Kidney (tissue), 14 donors: ENCODE results near the gene RUVBL1. TPM values are rescaled to one million over a fixed set of nuclear protein-coding genes. Genes with fewer than 3 reads are reported as not detected.

Source experiments
- DNase-seq, 5 donors: peaks; one replicate each; pipeline ENCODE4 v3.0.0-alpha.2; 2013 to 2020
- FAIRE-seq: peaks from 2 replicates; lab custom pipeline; 2012; peaks lifted over from hg19 to GRCh38; lab: Jason Lieb, UNC
- H3K27ac ChIP-seq, 2 donors: one replicate each; pipeline ENCODE4 v1.7.0; 2013; ENCODE audit warnings: low read depth in 2 of 2, low read length in 2 of 2, inconsistent platforms in 1 of 2
- H3K27me3 ChIP-seq: one replicate; pipeline ENCODE4 v1.7.1; 2013; ENCODE audit warnings: low read length, inconsistent platforms; ENCODE audit not compliant: control insufficient read depth, insufficient read depth
- H3K36me3 ChIP-seq, 3 donors: one replicate each; pipeline versions ENCODE4 v1.7.0 to v1.7.1; 2013; ENCODE audit warnings: low read length in 3 of 3, control low read depth in 1 of 3, inconsistent platforms in 1 of 3; ENCODE audit not compliant: insufficient read depth in 3 of 3, control insufficient read depth in 2 of 3
- H3K4me1 ChIP-seq, 3 donors: one replicate each; pipeline versions ENCODE4 v1.7.0 to v1.7.1; 2013; ENCODE audit warnings: low read length in 3 of 3, inconsistent platforms in 1 of 3, low read depth in 1 of 3; ENCODE audit not compliant: control insufficient read depth in 2 of 3, insufficient read depth in 2 of 3
- H3K4me3 ChIP-seq, 3 donors: one replicate each; pipeline versions ENCODE4 v1.7.0 to v1.8.1; 2013; ENCODE audit warnings: low read length in 3 of 3, control low read depth in 1 of 3, inconsistent platforms in 1 of 3
- H3K9ac ChIP-seq, 3 donors: one replicate each; pipeline versions ENCODE4 v1.7.0 to v1.7.1; 2013; ENCODE audit warnings: low read length in 3 of 3, control low read depth in 1 of 3, inconsistent platforms in 1 of 3
- H3K9me3 ChIP-seq, 3 donors: one replicate each; pipeline versions ENCODE4 v1.7.0 to v1.7.1; 2013; ENCODE audit warnings: low read length in 3 of 3, control low read depth in 1 of 3, inconsistent platforms in 1 of 3; ENCODE audit not compliant: control insufficient read depth in 2 of 3, insufficient read depth in 1 of 3
- CTCF ChIP-seq: IDR thresholded peaks from 3 replicates; pipeline ENCODE4 v1.5.1; 2012; ENCODE audit warnings: mild to moderate bottlenecking, moderate library complexity, borderline replicate concordance; ENCODE audit not compliant: insufficient read depth; ENCODE audit errors: extremely low read depth
- intact Hi-C: fragments of 100-400 bp; cut with DNase I; formaldehyde crosslinking; loops from one replicate; pipeline ENCODE4 v1.11.1; 2022
- polyA plus RNA-seq: library from polyadenylated mRNA; stranded (reverse); fragments of 350-450 nt; fragmentation: Illumina TruSeq; extraction: RNeasy Lipid Tissue Mini Kit (QIAGEN cat#74804); gene quantifications from one replicate; pipeline ENCODE4 v1.2.3, GENCODE V29; 2014; ENCODE audit warnings: low read depth, low replicate concordance; ENCODE audit not compliant: insufficient read depth
- total RNA-seq: library from RNA; stranded (reverse); fragmentation: NEBNext Ultra II Directional; extraction: Animal tissue kit (Norgen Biotek cat#: 25700); gene quantifications from one replicate; pipeline ENCODE4 v1.2.1, GENCODE V29; 2021
- donor health status: control.
- donor health status: control.
- donor health status: control.
- donor health status: control.
- donor health status: control.
- donor health status: DM: yes; HTN: yes; CAD: no.
- donor health status: Normal renal cell carcinoma (clear cell type).

Gene RUVBL1
- total and polyA plus RNA-seq, 2 donors from 2014 or later = 32.7 to 41.9 TPM

GRCh38 chr3:128167646-128167972, 44.0 kb upstream of the RUVBL1 start:
- TF ChIP-seq CTCF = no peak
- Histone ChIP-seq H3K27me3 (no peaks in the 10 kb centered on the region), H3K4me1 (peaks cover 4 to 17% (median 6%) of the 10 kb centered on the region in 3 donors), H3K36me3 (peaks cover 0 to under 1% (median 0%) of the 10 kb centered on the region in 3 donors), H3K27ac (peak overlapping the region in 1 of 2 donors; percentile 47), H3K9ac (no peak overlapping the region), H3K9me3 (no peaks in the 10 kb centered on the region), H3K4me3 (peak overlapping the region in 1 of 3 donors; percentile 13)
- no peak for DNase-seq
- intact Hi-C loops = no loop called here
- FAIRE-seq = no peak

- Histone ChIP-seq H3K4me1 (peaks cover 4 to 17% (median 6%) of the 10 kb centered on the region in 3 donors), H3K36me3 (no peaks in the 10 kb centered on the region), H3K9me3 (no peaks in the 10 kb centered on the region), H3K27me3 (no peaks in the 10 kb centered on the region), H3K9ac (no peak overlapping the region), H3K4me3 (peak overlapping the region in 1 of 3 donors; percentile 13), H3K27ac (peak overlapping the region in 1 of 2 donors; percentile 47)
- no peak for TF ChIP-seq CTCF
- intact Hi-C loops = no loop called here
- no peak for DNase-seq
- no peak for FAIRE-seq
These were observed 43.4 kb upstream of the RUVBL1 start for GRCh38 chr3:128166971-128167453.

- DNase-seq = no peak
- H3K9me3 ChIP-seq = no peaks in the 10 kb centered on the region
- no peak overlapping the region for H3K27ac ChIP-seq
- no peak for TF ChIP-seq CTCF
- no peaks in the 10 kb centered on the region for H3K36me3 ChIP-seq
- intact Hi-C loops = no loop called here
- H3K27me3 ChIP-seq = no peaks in the 10 kb centered on the region
- no peak overlapping the region for H3K9ac ChIP-seq
- FAIRE-seq = no peak
- H3K4me1 ChIP-seq = peaks cover 3 to 13% (median 4%) of the 10 kb centered on the region in 3 donors
- H3K4me3 ChIP-seq = no peak overlapping the region
These were observed 39.8 kb upstream of the RUVBL1 start for GRCh38 chr3:128163432-128163831.

GRCh38 chr3:128160661-128161060, 37.0 kb upstream of the RUVBL1 start:
- H3K27me3 ChIP-seq = no peaks in the 10 kb centered on the region
- DNase-seq (no peak), FAIRE-seq (no peak)
- intact Hi-C loops = no loop called here
- H3K4me3 ChIP-seq = no peak overlapping the region
- H3K4me1 ChIP-seq = no peaks in the 10 kb centered on the region
- no peaks in the 10 kb centered on the region for H3K9me3 ChIP-seq
- no peak for TF ChIP-seq CTCF
- H3K27ac ChIP-seq = no peak overlapping the region
- no peak overlapping the region for H3K9ac ChIP-seq
- H3K36me3 ChIP-seq = peaks cover 0 to 8% (median 7%) of the 10 kb centered on the region in 3 donors
